DND-41 (cell line): ENCODE data around the gene RICTOR.

Source experiments
- ATAC-seq: fragments of 200-7000 bp; cut with Tn5 transposase; 3 replicates; pipeline ENCODE4 v1.9.1; 2021; ENCODE audit warnings: low read depth; ENCODE audit not compliant: insufficient read depth
- DNase-seq: peaks from one replicate; pipeline ENCODE4 v3.0.0-alpha.2; 2020
- H2AFZ ChIP-seq: 2 replicates; pipeline ENCODE4 v1.6.0; 2012; ENCODE audit warnings: low read depth, low read length
- H3K27ac ChIP-seq: 2 replicates; pipeline ENCODE4 v1.5.1; 2012; ENCODE audit warnings: low read length, inconsistent platforms
- H3K27me3 ChIP-seq: fragments of 200-600 bp; sonication (generic); 2 replicates; pipeline ENCODE4 v1.6.0; 2012; ENCODE audit warnings: low read length, mild to moderate bottlenecking, inconsistent platforms; ENCODE audit not compliant: insufficient read depth, poor library complexity
- H3K36me3 ChIP-seq: 2 replicates; pipeline ENCODE4 v1.5.1; 2012; ENCODE audit warnings: low read length, inconsistent platforms; ENCODE audit not compliant: insufficient read depth
- H3K4me1 ChIP-seq: 2 replicates; pipeline ENCODE4 v1.5.1; 2012; ENCODE audit warnings: mild to moderate bottlenecking, low read length; ENCODE audit not compliant: insufficient read depth
- H3K4me2 ChIP-seq: 2 replicates; pipeline ENCODE4 v1.6.0; 2012; ENCODE audit warnings: mild to moderate bottlenecking, moderate library complexity, low read length, inconsistent platforms; ENCODE audit not compliant: insufficient read depth
- H3K4me3 ChIP-seq, 2 experiments: fragments of 200-600 bp in 1 of 2; shearing (Covaris generic) in 1 of 2; 2 replicates each; pipeline ENCODE4 v1.5.1; 2012 to 2016; ENCODE audit warnings: inconsistent platforms in 2 of 2, low read length in 2 of 2, mild to moderate bottlenecking in 2 of 2, low read depth in 1 of 2, moderate library complexity in 1 of 2
- H3K79me2 ChIP-seq: 2 replicates; pipeline ENCODE4 v1.6.0; 2012; ENCODE audit warnings: low read length, inconsistent platforms; ENCODE audit not compliant: insufficient read depth
- H3K9ac ChIP-seq: 2 replicates; pipeline ENCODE4 v1.6.0; 2012; ENCODE audit warnings: low read depth, mild to moderate bottlenecking, inconsistent platforms, low read length, moderate library complexity
- H3K9me3 ChIP-seq: 2 replicates; pipeline ENCODE4 v1.5.1; 2012; ENCODE audit warnings: low read length, moderate library complexity, mild to moderate bottlenecking, inconsistent platforms; ENCODE audit not compliant: insufficient read depth, severe bottlenecking
- H4K20me1 ChIP-seq: 2 replicates; pipeline ENCODE4 v1.6.0; 2012; ENCODE audit warnings: low read length; ENCODE audit not compliant: insufficient read depth
- CTCF ChIP-seq: IDR thresholded peaks from 2 replicates; pipeline ENCODE4 v1.5.1; 2012; ENCODE audit warnings: borderline replicate concordance, low read length, moderate library complexity, mild to moderate bottlenecking; ENCODE audit not compliant: poor library complexity, severe bottlenecking; ENCODE audit errors: extremely low read depth
- EZH2 ChIP-seq: IDR thresholded peaks from 3 replicates; pipeline ENCODE4 v1.6.1; 2012; ENCODE audit warnings: borderline replicate concordance, low read depth, mild to moderate bottlenecking, moderate library complexity, low read length, inconsistent platforms; ENCODE audit not compliant: severe bottlenecking

The RICTOR gene

GRCh38 chr5:39009981-39010380, 64.2 kb downstream of the RICTOR start:
- no peak for DNase-seq
- Histone ChIP-seq H3K27me3 (no peaks in the 10 kb centered on the region), H3K79me2 (peaks cover 42% of the 10 kb centered on the region), H3K36me3 (peaks cover 37% of the 10 kb centered on the region), H3K4me3 (no peak overlapping the region), H2AFZ (no peak overlapping the region), H3K4me1 (no peaks in the 10 kb centered on the region), H3K27ac (no peak overlapping the region), H3K4me2 (no peak overlapping the region), H4K20me1 (no peaks in the 10 kb centered on the region), H3K9me3 (peaks cover 19% of the 10 kb centered on the region), H3K9ac (no peak overlapping the region)
- ATAC-seq = no peak
- TF ChIP-seq CTCF = no peak
- no peak for TF ChIP-seq EZH2

GRCh38 chr5:39009280-39009679, 64.9 kb downstream of the RICTOR start:
- no peak overlapping the region for H3K27ac ChIP-seq
- no peaks in the 10 kb centered on the region for H3K4me1 ChIP-seq
- ATAC-seq (no peak), DNase-seq (no peak)
- H2AFZ ChIP-seq = no peak overlapping the region
- H3K9ac ChIP-seq = no peak overlapping the region
- H3K79me2 ChIP-seq = peaks cover 42% of the 10 kb centered on the region
- H3K36me3 ChIP-seq = peaks cover 34% of the 10 kb centered on the region
- peaks cover 19% of the 10 kb centered on the region for H3K9me3 ChIP-seq
- H3K4me2 ChIP-seq = no peak overlapping the region
- H3K4me3 ChIP-seq = no peak overlapping the region
- no peaks in the 10 kb centered on the region for H3K27me3 ChIP-seq
- no peaks in the 10 kb centered on the region for H4K20me1 ChIP-seq
- TF ChIP-seq CTCF (no peak), EZH2 (no peak)

- Histone ChIP-seq H4K20me1 (no peaks in the 10 kb centered on the region), H3K9ac (no peak overlapping the region), H3K27ac (no peak overlapping the region), H3K36me3 (peaks cover 21% of the 10 kb centered on the region), H2AFZ (no peak overlapping the region), H3K79me2 (peaks cover 24% of the 10 kb centered on the region), H3K27me3 (no peaks in the 10 kb centered on the region), H3K9me3 (peaks cover 3% of the 10 kb centered on the region), H3K4me1 (no peaks in the 10 kb centered on the region), H3K4me3 (no peak overlapping the region), H3K4me2 (no peak overlapping the region)
- TF ChIP-seq EZH2 = no peak
- TF ChIP-seq CTCF = no peak
- DNase-seq (no peak), ATAC-seq (no peak)
Observed at GRCh38 chr5:39006650-39007049, 67.5 kb downstream of the RICTOR start.
